GM12875 (cell line): ENCODE results near the gene ITIH2.
"Not testable (repeated sequence)": the region's sequence is repeated elsewhere in the genome, so short reads cannot be mapped to it uniquely, and the experiment has no call there.

ENCODE experiments used
- H3K4me3 ChIP-seq: one replicate; pipeline ENCODE4 v1.5.1; 2011; ENCODE audit warnings: low read depth, low read length, control low read depth
- CTCF ChIP-seq: IDR thresholded peaks from 2 replicates; pipeline ENCODE4 v1.5.1; 2011; ENCODE audit warnings: low read depth, mild to moderate bottlenecking, control low read depth, inconsistent platforms, low read length, moderate library complexity, borderline replicate concordance; ENCODE audit not compliant: insufficient read depth

ITIH2 gene

GRCh38 chr10:7686351-7687171 lies 16.6 kb upstream of the ITIH2 start:
- no peak overlapping the region for H3K4me3 ChIP-seq
- TF ChIP-seq CTCF, result no peak

- TF ChIP-seq CTCF, result peak; percentile 85
- no peak overlapping the region for H3K4me3 ChIP-seq
Measured at GRCh38 chr10:7687228-7687907, 15.7 kb upstream of the ITIH2 start.

DNA sequence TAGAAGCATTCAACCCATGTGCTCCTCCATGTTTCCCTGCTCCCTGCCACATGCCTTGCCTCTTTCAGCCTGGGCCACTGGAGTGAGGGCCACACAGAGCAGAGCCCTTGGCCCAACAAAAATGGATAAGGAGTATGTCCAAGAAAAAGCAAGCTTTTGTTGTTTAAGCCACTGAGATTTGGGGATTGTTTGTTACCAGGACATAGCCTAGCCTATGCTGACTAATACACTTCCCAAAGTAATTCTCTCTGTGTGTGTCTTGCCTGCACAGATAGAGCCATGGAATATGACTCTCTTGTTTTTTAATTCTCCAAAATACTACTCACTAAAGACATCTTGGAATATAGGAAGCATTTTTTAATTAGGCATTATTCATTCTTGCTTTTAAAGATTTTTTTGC lies 13.5 kb upstream of the ITIH2 start:
- TF ChIP-seq CTCF, result no peak
- no peak overlapping the region for H3K4me3 ChIP-seq

DNA sequence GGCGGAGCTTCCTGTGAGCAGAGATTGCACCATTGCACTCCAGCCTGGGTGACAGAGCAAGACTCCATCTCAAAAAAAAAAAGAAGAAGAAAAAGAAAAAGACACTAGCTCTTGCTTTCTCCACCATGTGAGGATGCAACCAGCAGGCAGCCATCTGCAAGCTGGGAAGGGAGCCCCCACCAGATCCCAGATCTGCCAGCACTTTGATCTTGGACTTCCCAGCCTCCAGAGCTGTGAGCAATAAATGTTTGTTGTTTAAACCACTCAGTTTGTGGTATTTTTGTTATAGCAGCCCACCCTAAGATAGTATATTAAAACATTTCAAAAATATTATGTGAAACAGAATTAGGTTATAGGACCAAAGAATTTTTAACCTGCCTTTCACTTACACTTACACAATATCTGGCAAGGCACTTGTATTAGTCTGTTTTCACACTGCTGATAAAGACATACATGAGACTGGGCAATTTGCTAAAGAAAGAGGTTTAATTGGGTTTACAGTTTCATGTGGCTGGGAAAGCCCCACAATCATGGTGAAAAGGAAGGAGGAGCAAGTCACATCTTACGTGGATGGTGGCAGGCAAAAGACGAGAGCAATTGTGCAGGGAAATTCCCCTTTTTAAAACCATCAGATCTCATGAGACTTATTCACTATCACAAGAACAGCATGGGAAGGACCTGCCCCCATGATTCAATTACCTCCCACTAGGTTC lies 12.1 kb upstream of the ITIH2 start:
- not testable (repeated sequence) for H3K4me3 ChIP-seq

- H3K4me3 ChIP-seq, result not testable (repeated sequence)
Measured at GRCh38 chr10:7692368-7692767, 10.7 kb upstream of the ITIH2 start.

DNA sequence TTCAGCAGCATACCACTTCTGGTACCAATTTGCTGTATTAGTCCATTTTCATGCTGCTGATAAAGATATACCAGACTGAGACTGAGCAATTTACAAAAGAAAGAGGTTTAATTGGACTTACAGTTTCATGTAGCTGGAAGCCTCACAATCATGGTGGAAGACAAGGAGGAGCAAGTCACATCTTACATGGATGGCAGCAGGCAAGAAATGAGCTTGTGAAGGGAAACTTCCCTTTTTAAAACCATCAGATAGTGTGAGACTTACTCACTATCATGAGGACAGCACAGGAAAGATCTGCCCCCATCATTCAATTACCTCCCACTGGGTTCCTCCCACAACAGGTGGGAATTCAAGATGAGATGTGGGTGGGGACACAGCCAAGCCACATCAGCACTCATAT lies 9.9 kb upstream of the ITIH2 start:
- not testable (repeated sequence) for H3K4me3 ChIP-seq

DNA sequence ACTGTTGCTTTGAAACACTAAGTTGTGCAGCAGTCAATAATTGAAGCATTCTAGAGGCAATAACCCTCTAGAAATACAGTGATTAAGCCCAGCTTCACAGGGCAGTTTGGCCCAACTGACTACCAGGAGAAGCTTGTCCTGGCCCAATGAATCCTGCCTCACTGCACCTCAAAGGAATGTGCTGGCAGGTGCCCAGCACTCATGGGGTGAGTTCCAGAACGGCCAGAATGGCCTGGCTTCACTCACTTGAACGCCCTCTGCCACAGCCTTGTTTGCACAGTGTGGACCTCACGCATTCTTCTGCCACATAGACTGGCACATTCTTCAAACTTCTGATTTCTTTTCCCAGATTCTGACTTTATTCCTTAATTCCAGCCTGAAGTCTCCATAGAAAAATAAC lies 6.6 kb upstream of the ITIH2 start:
- no peak for TF ChIP-seq CTCF
- H3K4me3 ChIP-seq, result no peak overlapping the region

DNA sequence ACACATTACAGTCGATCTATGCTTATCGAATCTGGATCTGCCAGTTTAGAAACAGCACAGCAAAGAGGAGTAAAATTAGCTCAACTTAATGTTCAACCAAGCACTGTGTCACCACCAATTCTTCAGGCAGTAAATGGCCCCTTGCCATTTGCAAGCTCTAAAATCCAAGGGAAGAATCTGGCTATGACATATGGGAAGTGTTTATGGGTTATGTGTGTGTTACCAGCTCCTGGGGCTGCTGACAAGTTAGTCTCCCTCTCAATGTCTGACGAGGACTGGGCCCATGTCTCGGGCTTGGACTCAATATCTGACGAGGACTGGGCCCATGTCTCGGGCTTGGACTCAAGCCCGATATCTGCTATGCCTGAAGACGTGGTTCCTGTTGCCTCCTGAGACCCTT lies 5.7 kb upstream of the ITIH2 start:
- no peak overlapping the region for H3K4me3 ChIP-seq
- TF ChIP-seq CTCF, result no peak
